ENCODE data around the gene CDC37L1. TPM values are rescaled to one million over a fixed set of nuclear protein-coding genes. Genes with fewer than 3 reads are reported as not detected.
"Not testable (repeated sequence)": the region's sequence is repeated elsewhere in the genome, so short reads cannot be mapped to it uniquely, and the experiment has no call there.

The CDC37L1 gene
- total RNA-seq, 2 donors from 2014 or later, result 29.2 to 37.7 TPM

DNA sequence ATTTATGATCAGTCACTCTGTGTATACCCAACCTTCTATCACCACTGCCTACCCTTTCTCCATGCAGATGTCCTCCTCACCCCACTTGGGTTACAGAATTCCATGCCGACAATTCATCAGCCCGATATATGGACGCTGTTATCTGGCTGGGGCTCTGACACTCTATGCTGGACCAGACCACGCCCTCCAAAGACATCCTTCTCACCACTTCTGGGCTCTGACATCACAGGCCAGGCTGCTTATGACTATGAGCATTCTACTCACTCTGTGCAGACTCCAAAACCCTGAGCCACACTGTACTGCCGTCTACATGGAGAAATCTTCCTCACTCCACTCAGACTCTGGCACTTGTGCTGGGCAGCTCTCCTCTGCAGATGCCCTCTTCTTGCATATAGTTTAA is 69.2 kb downstream of the CDC37L1 start:
- intact Hi-C loops (cut with DNase I), result no loop called here
- WGBS, result 95% methylated on average over 5 of the region's 5 CpGs
- no peaks in the 10 kb centered on the region for H3K27me3 ChIP-seq (replicated peaks; ENCODE audit: insufficient read depth)
- H3K27ac ChIP-seq, result no peak overlapping the region
- TF ChIP-seq, protein P1, sequence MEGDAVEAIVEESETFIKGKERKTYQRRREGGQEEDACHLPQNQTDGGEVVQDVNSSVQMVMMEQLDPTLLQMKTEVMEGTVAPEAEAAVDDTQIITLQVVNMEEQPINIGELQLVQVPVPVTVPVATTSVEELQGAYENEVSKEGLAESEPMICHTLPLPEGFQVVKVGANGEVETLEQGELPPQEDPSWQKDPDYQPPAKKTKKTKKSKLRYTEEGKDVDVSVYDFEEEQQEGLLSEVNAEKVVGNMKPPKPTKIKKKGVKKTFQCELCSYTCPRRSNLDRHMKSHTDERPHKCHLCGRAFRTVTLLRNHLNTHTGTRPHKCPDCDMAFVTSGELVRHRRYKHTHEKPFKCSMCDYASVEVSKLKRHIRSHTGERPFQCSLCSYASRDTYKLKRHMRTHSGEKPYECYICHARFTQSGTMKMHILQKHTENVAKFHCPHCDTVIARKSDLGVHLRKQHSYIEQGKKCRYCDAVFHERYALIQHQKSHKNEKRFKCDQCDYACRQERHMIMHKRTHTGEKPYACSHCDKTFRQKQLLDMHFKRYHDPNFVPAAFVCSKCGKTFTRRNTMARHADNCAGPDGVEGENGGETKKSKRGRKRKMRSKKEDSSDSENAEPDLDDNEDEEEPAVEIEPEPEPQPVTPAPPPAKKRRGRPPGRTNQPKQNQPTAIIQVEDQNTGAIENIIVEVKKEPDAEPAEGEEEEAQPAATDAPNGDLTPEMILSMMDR (IDR thresholded peaks at IDR 0.05), result no peak
- TF ChIP-seq POLR2A (IDR thresholded peaks at IDR 0.05) (no peak), POLR2AphosphoS5 (IDR thresholded peaks at IDR 0.05) (no peak)
- H3K9me3 ChIP-seq, result no peaks in the 10 kb centered on the region
- H3K36me3 ChIP-seq, result no peaks in the 10 kb centered on the region
- no peak overlapping the region for H3K4me3 ChIP-seq
- no peaks in the 10 kb centered on the region for H3K4me1 ChIP-seq (replicated peaks)
- DNase-seq (ENCODE audit: low spot score), result no peak

GRCh38 chr9:4750023-4750673 is 70.8 kb downstream of the CDC37L1 start:
- Histone ChIP-seq H3K27me3 (replicated peaks; ENCODE audit: insufficient read depth) (no peaks in the 10 kb centered on the region), H3K27ac (no peak overlapping the region), H3K4me3 (no peak overlapping the region), H3K36me3 (no peaks in the 10 kb centered on the region), H3K4me1 (replicated peaks) (no peaks in the 10 kb centered on the region), H3K9me3 (no peaks in the 10 kb centered on the region)
- DNase-seq (ENCODE audit: low spot score), result no peak
- intact Hi-C loops (cut with DNase I), result no loop called here
- 37% methylated on average over 8 of the region's 8 CpGs for WGBS
- TF ChIP-seq POLR2A (IDR thresholded peaks at IDR 0.05), result no peak
- TF ChIP-seq, protein P1 (IDR thresholded peaks at IDR 0.05), result peak in 3 of 4 experiments; percentile 31 to 52 (median 51)
- no peak for TF ChIP-seq POLR2AphosphoS5 (IDR thresholded peaks at IDR 0.05)

DNA sequence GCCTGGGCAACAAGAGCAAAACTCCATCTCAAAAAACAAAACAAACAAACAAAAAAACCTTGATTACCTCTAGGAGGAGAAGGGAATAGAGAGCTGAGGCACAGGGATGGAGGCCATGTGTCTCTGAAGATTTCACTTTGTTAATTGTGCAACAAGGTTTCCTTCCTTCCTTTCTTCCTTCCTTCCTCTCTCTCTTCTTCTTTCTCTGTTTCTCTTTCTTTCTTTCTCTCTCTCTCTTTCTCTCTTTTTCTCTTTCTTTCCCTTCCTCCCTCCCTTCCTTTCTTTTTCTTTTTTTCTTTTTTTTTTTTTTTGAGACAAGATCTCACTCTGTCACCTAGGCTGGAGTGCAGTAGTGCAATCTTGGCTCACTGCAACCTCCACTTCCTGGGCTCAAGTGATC is 75.2 kb downstream of the CDC37L1 start:
- DNase-seq (ENCODE audit: low spot score); H3K27me3 ChIP-seq (replicated peaks; ENCODE audit: insufficient read depth); H3K27ac ChIP-seq; H3K4me3 ChIP-seq; H3K9me3 ChIP-seq; H3K4me1 ChIP-seq (replicated peaks); intact Hi-C loops (cut with DNase I); H3K36me3 ChIP-seq: not testable (repeated sequence)

DNA sequence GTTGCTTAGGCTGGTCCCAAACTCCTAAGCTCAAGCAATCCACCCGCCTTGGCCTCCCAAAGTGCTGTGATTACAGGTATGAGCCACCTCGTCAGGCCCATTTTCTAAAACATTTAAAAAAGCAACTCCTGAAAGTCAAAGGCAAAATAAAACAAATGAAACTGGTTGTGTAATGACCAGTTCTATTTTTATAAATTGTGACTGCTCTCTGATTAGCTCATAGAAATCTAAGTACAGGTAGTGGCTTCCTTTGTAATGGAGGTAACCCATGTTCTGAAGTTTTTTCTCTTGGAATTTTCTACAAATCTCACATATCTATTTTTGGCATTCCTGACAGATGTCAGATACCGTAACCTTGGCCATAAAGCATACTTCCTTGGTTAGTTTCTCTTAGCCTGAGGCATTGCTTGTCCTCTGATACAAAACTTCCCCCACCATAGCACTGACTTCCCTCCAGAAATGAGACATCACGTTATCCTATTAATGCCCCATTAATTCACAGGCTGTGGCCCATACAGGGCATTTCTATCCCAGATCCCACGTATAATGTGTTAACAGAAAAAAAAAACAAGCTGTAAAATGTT is 75.7 kb downstream of the CDC37L1 start:
- Histone ChIP-seq H3K27me3 (replicated peaks; ENCODE audit: insufficient read depth) (no peaks in the 10 kb centered on the region), H3K27ac (no peak overlapping the region), H3K9me3 (no peaks in the 10 kb centered on the region), H3K4me1 (replicated peaks) (no peaks in the 10 kb centered on the region), H3K4me3 (no peak overlapping the region), H3K36me3 (no peaks in the 10 kb centered on the region)
- intact Hi-C loops (cut with DNase I), result no loop called here
- WGBS, result 70% methylated on average over 5 of the region's 5 CpGs
- DNase-seq (ENCODE audit: low spot score), result no peak
- TF ChIP-seq, protein P1 (IDR thresholded peaks at IDR 0.05), result no peak
- TF ChIP-seq POLR2AphosphoS5 (IDR thresholded peaks at IDR 0.05) (no peak), POLR2A (IDR thresholded peaks at IDR 0.05) (no peak)

DNA sequence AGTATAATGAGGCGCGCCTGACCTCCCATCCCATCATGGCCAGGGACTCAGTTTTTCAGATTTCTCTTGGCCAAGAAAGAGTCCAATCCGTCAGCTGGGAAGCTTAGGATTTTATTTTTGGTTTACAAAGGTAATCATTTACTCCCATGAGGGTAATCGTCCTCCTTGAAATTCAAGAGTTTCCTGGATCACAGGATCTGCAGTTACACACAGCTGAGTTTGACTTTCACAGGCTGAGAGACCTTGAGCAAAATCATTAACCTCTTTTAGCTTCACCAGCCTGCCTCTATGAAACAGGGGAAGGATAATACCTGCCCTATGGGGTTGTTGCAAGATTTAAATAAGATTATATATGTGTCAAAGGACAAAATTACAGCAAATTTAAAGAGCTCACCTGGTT is 77.1 kb downstream of the CDC37L1 start:
- H3K4me1 ChIP-seq (replicated peaks), result no peaks in the 10 kb centered on the region
- 84% methylated on average over 4 of the region's 4 CpGs for WGBS
- intact Hi-C loops (cut with DNase I), result no loop called here
- no peak for DNase-seq (ENCODE audit: low spot score)
- no peaks in the 10 kb centered on the region for H3K36me3 ChIP-seq
- H3K9me3 ChIP-seq, result no peaks in the 10 kb centered on the region
- H3K27me3 ChIP-seq (replicated peaks; ENCODE audit: insufficient read depth), result no peaks in the 10 kb centered on the region
- no peak overlapping the region for H3K27ac ChIP-seq
- no peak for TF ChIP-seq POLR2AphosphoS5 (IDR thresholded peaks at IDR 0.05)
- TF ChIP-seq, protein P1 (IDR thresholded peaks at IDR 0.05), result no peak
- no peak for TF ChIP-seq POLR2A (IDR thresholded peaks at IDR 0.05)
- no peak overlapping the region for H3K4me3 ChIP-seq

Other genes with a start within 250 kb of the CDC37L1 start
- gene SLC1A1, start 189.1 kb upstream of the CDC37L1 start, total RNA-seq, result 10 to 100 TPM in 1 of 2 donors, 1 to 10 TPM in 1; 2.9 to 13.1 TPM
- gene PLPP6, start 17.3 kb upstream of the CDC37L1 start, total RNA-seq, result 10 to 100 TPM; 15.6 to 32.5 TPM
- 1 to 10 TPM; 3.1 to 6.2 TPM for gene SPATA6L, start 13.1 kb upstream of the CDC37L1 start, total RNA-seq
- gene AK3, start 61.6 kb downstream of the CDC37L1 start, total RNA-seq, result 10 to 100 TPM; 44.8 to 74.3 TPM
- 10 to 100 TPM; 18.9 to 29.3 TPM for gene RCL1, start 113.4 kb downstream of the CDC37L1 start, total RNA-seq